GM12875 (cell line): ENCODE results near the gene TRAPPC10.

Experiments
- H3K4me3 ChIP-seq: one replicate; pipeline ENCODE4 v1.5.1; 2011; ENCODE audit warnings: low read depth, low read length, control low read depth
- TF ChIP-seq, protein P1 (sequence below): IDR thresholded peaks from 2 replicates; pipeline ENCODE4 v1.5.1; 2011; ENCODE audit warnings: low read depth, mild to moderate bottlenecking, control low read depth, inconsistent platforms, low read length, moderate library complexity, borderline replicate concordance; ENCODE audit not compliant: insufficient read depth

The TRAPPC10 gene

DNA sequence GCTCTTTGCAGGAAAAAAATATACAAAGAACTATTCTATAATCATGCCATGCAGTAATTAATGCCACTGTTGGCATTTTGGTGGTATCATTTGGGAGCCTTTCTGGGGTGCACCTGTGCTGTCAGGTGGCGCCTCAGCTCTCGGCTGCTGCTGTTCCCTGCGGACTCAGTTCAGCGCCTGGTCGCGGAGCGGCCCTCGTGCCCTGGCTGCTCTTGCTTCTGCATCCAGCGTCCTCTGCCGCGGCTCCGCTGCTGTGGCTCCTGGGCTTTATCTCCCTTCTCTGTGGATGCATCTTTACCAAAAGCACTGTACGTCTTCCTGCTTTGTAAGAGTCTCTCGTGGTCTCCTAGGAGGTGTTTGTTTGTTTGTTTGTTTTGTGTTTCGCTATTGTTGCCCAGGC is 60.0 kb downstream of the TRAPPC10 start:
- TF ChIP-seq, protein P1, sequence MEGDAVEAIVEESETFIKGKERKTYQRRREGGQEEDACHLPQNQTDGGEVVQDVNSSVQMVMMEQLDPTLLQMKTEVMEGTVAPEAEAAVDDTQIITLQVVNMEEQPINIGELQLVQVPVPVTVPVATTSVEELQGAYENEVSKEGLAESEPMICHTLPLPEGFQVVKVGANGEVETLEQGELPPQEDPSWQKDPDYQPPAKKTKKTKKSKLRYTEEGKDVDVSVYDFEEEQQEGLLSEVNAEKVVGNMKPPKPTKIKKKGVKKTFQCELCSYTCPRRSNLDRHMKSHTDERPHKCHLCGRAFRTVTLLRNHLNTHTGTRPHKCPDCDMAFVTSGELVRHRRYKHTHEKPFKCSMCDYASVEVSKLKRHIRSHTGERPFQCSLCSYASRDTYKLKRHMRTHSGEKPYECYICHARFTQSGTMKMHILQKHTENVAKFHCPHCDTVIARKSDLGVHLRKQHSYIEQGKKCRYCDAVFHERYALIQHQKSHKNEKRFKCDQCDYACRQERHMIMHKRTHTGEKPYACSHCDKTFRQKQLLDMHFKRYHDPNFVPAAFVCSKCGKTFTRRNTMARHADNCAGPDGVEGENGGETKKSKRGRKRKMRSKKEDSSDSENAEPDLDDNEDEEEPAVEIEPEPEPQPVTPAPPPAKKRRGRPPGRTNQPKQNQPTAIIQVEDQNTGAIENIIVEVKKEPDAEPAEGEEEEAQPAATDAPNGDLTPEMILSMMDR, result no peak
- no peak overlapping the region for H3K4me3 ChIP-seq

DNA sequence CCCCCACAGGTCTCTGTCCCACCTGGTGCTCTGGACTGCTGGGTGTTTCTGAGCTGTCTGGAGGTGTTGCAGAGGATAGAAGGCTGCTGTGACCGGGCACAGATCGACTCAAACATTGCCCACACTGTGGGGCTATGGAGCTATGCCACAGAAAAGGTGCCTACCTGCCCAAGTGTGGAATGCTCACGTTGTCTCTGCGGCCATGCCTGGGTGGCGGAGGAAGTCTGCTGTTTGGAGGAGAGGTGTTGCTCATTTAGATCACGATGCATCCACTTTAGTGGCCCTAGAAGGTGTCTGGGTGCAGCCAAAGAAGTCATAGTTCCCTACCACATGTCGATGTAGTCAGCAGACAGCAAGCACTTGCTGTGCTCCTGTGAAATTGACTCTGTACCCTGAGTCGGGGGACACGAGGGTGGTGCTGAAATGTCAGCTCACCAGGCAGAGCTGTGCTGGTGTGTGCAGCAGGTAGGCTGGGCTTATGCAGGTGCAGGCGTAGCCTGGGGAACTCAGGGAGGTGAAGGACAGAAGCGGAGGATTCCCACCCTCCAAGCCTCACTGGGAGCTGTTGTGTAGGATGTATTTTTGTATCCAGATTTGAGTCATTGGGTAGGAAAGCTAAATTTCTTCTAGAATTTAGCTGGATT is 62.3 kb downstream of the TRAPPC10 start:
- TF ChIP-seq, protein P1, result no peak
- no peak overlapping the region for H3K4me3 ChIP-seq

DNA sequence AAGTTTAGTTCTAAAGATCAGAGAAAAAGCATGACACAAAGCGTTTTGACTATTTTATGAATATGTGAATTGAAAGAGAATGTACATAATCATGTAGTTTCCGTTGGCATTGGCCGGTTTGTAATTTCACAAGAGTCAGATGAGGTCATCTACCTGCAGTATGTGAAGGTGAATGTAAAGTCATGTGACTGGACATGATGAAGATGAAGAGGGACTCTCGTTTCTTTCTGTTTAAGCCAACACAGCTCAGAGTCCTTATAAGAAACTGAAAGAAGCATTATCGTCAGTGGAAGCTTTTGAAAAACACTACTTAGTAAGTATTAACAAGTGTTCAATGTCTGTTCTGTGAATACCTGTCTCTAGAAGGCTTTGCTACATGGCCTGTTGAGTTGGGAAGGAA is 64.2 kb downstream of the TRAPPC10 start:
- TF ChIP-seq, protein P1, result no peak

DNA sequence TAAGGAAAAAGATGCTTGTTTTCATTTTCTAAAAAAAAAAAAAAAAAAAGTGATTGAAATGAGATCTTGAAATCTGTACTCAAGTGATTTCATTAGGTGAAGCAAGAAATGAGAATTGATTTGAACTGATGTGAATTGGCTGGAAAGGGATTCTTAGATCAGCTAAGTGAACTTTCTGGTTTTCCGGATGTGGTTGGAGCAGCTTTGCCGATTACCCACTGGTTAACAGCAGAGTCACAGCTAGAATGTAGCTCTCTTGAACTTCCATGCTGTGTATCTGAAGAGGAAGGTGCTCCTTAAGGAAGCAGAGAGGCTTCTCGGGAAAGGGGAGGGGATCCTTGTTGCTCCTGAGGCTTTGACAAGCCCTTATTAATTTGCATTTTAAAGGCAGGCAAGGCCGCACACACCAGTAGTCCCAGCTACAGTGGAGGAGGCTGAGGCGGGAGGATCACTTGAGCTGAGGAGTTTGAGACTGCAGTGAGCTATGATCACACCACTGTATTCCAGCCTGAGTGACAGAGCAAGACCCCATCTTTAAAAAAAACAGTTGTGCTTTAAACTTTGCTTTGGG is 66.4 kb downstream of the TRAPPC10 start:
- TF ChIP-seq, protein P1, result no peak
- H3K4me3 ChIP-seq, result no peak overlapping the region

More for the DNA sequence above, 64.2 kb downstream of the TRAPPC10 start:
- H3K4me3 ChIP-seq, result no peak overlapping the region

DNA sequence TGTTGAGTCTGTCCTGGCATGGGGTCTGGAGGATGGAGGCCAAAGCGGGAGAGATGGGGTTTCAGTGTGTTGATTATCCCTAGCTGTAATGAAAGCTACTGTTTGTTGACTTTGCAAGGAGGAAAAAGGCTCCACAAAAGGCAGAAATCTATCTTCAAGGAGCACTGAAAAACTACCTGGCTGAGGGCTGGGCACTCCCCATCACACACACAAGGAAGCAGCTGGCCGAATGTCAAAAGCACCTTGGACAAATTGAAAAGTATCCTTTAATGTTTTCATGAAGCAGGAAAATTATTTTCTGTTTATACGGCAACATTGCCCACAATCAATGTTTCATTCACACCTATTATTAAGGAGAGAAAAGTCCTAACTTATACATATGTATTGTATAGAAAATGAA is 67.3 kb downstream of the TRAPPC10 start:
- TF ChIP-seq, protein P1, result no peak
- H3K4me3 ChIP-seq, result no peak overlapping the region

DNA sequence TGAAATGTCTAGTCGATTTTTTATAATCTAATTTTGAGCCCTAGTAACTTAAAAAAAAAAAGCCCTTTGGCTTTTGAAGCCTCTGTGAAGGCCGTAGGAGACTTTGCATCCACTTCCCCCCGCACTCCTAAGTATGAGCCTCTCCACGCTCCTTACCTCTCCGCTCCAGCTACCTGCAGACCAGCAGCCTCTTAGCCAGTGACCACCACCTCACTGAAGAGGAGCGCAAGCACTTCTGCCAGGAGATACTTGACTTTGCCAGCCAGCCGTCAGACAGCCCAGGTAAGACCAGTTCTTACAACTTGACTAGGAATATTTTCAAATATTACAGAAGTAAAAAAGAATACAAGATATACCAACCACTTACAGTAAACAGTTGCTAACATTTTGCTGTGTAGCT is 67.7 kb downstream of the TRAPPC10 start:
- H3K4me3 ChIP-seq, result no peak overlapping the region
- TF ChIP-seq, protein P1, result no peak
